GM12875 (cell line): ENCODE measurements around the gene IGSF21.

Source experiments
- H3K4me3 ChIP-seq: one replicate; pipeline ENCODE4 v1.5.1; 2011; ENCODE audit warnings: low read depth, low read length, control low read depth
- CTCF ChIP-seq: IDR thresholded peaks from 2 replicates; pipeline ENCODE4 v1.5.1; 2011; ENCODE audit warnings: low read depth, mild to moderate bottlenecking, control low read depth, inconsistent platforms, low read length, moderate library complexity, borderline replicate concordance; ENCODE audit not compliant: insufficient read depth

IGSF21 gene

GRCh38 chr1:18093646-18094045, 14.0 kb upstream of the IGSF21 start:
- no peak overlapping the region for H3K4me3 ChIP-seq
- TF ChIP-seq CTCF = no peak

- no peak for TF ChIP-seq CTCF
Measured at GRCh38 chr1:18094096-18094495, 13.5 kb upstream of the IGSF21 start.

GRCh38 chr1:18097206-18097605, 10.4 kb upstream of the IGSF21 start:
- no peak for TF ChIP-seq CTCF

More at GRCh38 chr1:18094096-18094495, 13.5 kb upstream of the IGSF21 start:
- H3K4me3 ChIP-seq = no peak overlapping the region

GRCh38 chr1:18099026-18099425, 8.6 kb upstream of the IGSF21 start:
- no peak for TF ChIP-seq CTCF
- no peak overlapping the region for H3K4me3 ChIP-seq

More at GRCh38 chr1:18097206-18097605, 10.4 kb upstream of the IGSF21 start:
- H3K4me3 ChIP-seq = no peak overlapping the region

GRCh38 chr1:18100060-18100459, 7.5 kb upstream of the IGSF21 start:
- TF ChIP-seq CTCF = no peak

GRCh38 chr1:18100491-18101063, 7.0 kb upstream of the IGSF21 start:
- H3K4me3 ChIP-seq = no peak overlapping the region
- peak; percentile 73; the same call in 1 of the 2 replicates for TF ChIP-seq CTCF

More at GRCh38 chr1:18100060-18100459, 7.5 kb upstream of the IGSF21 start:
- no peak overlapping the region for H3K4me3 ChIP-seq

GRCh38 chr1:18101508-18101907, 6.1 kb upstream of the IGSF21 start:
- TF ChIP-seq CTCF = no peak

More at GRCh38 chr1:18101508-18101907, 6.1 kb upstream of the IGSF21 start:
- H3K4me3 ChIP-seq = no peak overlapping the region
